Stimulated activated CD4-positive, alpha-beta T cell treated with anti-CD3 and anti-CD28 coated beads, Interleukin-1b, Interleukin-23, amount 100 ng/mL, for 48 hours (primary cell): ENCODE results near the gene CORO1C.

ENCODE experiments used
- DNase-seq: peaks from one replicate; pipeline ENCODE4 v3.0.0-alpha.2; 2020

The CORO1C gene

DNA sequence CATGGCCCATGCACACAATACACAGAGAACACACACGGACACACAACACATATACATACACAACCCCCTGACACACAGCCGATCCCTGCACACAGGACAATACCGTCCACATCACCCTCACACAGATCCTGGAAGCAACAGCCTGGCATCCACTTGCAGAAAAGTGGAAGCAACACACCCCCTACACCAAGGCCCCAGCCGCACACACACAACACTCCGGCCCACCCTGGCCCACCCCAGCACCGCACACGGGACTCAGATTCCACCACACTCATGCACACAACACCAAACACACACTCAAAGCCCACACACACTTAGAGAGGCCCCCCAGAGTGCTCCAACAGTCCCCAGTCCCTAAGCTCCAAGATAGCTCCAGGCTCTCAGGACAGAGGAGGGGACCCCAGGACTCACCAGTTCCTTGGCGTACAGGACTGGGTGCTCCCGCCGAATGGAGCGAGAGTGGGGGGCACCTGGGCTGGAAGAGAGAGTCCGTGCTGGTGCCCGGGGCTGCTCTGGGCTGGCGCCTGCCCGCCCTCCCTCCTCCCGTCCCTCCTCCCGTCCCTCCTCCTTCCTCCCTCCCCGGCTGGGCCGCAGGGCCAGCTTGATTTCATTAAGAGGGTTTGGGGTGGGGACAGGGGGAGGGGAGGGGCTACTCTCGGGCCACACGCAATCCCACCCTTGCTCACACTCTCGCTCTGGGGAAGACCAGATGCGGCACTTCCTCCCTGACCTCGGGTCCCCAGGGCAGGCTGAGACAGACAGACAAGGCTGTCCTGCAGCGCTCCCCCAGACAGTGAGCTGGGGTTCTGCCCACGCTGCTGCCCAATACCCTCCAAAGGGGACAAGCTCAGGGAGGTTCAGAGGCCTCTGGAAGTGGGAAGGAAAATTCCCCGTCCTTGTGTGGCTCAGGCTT is 133.5 kb downstream of the CORO1C start, which contains the start of gene TMEM119:
TSS of gene TMEM119 (minus strand) at position 526 of the 913 bp plus-strand sequence. CDS start 5,701 bp downstream, outside the sequence.
- DNase-seq, result no peak

DNA sequence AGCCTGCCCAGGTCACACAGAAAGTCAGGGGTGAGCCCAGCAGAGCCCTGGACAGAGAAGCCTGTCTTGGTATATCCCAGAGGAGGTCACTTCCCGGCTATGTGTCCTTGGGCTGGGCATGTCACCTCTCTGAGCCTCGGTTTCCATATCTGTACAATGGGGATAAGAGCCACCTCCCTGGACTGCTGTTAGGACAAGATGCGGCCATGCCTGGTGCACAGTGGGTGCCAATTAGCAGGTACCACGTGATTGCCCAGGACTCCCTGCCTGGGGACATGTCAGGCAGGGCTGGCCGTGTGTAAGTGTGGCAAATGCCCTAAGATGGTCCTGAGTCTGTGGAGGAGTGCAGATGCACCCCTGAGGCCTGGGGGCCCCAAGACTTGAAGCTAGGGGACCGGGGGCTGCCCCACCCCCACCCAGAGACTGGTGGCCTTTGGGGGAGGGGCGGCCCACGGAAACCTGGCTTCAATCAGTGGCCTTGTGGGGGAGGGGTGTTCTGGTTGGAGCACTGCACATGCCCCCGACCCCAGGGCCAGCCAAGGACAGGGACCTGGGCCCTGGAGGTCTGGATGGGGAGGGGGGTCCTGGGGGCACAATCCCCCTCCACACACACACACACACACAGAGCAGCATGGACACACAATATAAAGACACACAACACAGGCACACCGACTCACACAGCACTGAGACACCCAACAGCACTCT is 134.3 kb downstream of the CORO1C start:
- no peak for DNase-seq

DNA sequence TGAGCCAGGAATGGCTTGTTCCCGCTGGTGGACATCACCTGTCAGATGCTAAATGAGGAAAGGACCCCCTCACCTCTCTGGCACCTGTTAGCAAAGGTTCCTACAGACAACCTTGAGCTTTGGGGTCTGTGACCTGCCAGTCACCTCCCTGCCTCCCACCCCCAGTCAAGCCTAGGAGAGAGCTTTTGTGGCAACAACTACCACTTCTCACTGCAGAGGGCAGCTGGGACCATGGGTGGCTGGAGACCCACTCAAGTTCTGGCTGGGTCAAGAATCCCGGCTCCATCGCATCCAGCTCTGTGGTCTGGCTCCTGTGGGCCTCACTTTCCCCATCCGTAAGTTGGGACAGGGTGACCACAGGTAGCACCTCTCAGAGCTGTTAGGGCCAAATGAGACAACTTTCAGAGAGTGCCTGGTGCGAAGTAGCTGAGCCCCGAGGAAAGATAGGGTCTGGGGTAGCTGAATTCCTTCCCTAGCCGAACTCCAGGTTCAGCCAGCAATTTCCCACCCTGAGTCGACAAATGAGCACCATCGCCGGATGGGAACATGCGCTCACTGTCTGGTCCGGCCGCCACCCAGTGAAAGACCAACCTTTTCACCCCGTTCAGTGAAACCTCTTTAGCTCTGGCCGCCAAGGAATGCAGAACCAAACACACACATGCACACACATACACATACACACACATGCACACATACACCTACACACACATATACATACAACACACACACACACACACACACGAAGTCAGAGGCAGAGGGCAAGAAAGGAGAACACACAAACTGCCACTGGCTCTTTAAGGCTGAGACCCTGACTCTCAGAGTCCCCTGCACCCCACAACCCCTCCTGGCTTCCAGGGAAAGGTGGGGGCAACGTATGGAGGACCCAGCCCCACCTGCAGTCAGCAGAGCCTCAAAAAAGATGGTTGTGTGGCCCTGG is 135.3 kb downstream of the CORO1C start:
- no peak for DNase-seq
